Stomach smooth muscle (tissue), 2 donors: ENCODE data around the gene POLE2.
"Not testable (repeated sequence)": the region's sequence is repeated elsewhere in the genome, so short reads cannot be mapped to it uniquely, and the experiment has no call there.

Experiments
- H3K27ac ChIP-seq: one replicate; pipeline ENCODE4 v1.7.0; 2013; ENCODE audit warnings: mild to moderate bottlenecking, low read length, inconsistent platforms
- H3K27me3 ChIP-seq, 2 donors: one replicate each; pipeline ENCODE4 v1.7.0; 2013; ENCODE audit warnings: low read length in 2 of 2; ENCODE audit not compliant: insufficient read depth in 2 of 2, control insufficient read depth in 1 of 2
- H3K36me3 ChIP-seq, 2 donors: one replicate each; pipeline ENCODE4 v1.7.0; 2013; ENCODE audit warnings: low read length in 2 of 2; ENCODE audit not compliant: control insufficient read depth in 2 of 2, insufficient read depth in 2 of 2
- H3K4me1 ChIP-seq: one replicate; pipeline ENCODE4 v1.7.0; 2013; ENCODE audit warnings: low read length; ENCODE audit not compliant: control insufficient read depth, insufficient read depth
- H3K4me3 ChIP-seq, 2 donors: one replicate each; pipeline ENCODE4 v1.7.0; 2013; ENCODE audit warnings: low read length in 2 of 2
- H3K9ac ChIP-seq, 2 donors: one replicate each; pipeline ENCODE4 v1.7.0; 2013; ENCODE audit warnings: low read length in 2 of 2, mild to moderate bottlenecking in 1 of 2
- H3K9me3 ChIP-seq, 2 donors: one replicate each; pipeline ENCODE4 v1.7.0; 2013; ENCODE audit warnings: low read length in 2 of 2; ENCODE audit not compliant: control insufficient read depth in 2 of 2
- donor health status: healthy.
- donor health status: Pancreatic carcinoma.

Gene POLE2, protein sequence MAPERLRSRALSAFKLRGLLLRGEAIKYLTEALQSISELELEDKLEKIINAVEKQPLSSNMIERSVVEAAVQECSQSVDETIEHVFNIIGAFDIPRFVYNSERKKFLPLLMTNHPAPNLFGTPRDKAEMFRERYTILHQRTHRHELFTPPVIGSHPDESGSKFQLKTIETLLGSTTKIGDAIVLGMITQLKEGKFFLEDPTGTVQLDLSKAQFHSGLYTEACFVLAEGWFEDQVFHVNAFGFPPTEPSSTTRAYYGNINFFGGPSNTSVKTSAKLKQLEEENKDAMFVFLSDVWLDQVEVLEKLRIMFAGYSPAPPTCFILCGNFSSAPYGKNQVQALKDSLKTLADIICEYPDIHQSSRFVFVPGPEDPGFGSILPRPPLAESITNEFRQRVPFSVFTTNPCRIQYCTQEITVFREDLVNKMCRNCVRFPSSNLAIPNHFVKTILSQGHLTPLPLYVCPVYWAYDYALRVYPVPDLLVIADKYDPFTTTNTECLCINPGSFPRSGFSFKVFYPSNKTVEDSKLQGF

DNA sequence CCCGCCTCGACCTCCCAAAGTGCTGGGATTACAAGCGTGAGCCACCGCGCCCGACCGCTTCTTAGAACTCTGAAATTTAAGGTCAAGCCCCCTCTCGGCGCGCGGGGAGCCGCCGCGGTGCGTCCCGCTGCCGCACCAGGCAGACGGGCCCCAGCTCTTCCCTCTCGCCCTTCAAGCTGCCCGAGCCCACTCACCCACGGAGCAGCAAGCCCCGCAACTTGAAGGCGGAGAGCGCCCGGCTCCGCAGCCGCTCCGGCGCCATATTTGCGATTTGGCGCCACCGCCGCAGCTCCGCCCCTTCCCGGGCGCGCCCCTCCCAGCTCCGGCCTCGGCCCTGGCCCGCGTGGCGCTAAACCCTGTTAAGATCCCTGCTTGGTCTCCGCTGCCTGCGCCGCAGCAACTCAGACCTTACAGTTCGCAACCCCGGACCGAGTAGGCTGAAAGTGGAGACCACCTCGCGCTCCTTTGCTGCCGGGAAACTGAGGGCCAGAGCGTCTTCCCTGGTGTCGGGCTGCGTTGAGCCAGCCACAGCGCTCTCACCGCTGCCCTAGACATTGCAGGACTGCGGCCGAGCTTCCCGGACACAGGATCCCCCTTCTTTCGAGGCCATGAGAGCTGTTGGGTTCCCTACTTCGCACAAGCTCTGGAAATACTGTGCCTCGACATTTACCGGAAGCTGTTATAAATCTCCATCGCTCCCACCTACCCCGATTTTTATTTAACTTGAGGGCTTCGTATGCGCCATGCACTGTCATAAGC, at the start of gene POLE2:
POLE2 (minus strand) TSS at position 273 of the 759 bp plus-strand sequence; CDS start at position 262, 11 bp downstream.
- peak within 1 kb of the TSS; percentile 70 for H3K27ac ChIP-seq
- H3K4me1 ChIP-seq, result peaks cover 7% of the 10 kb centered on the region
- H3K27me3 ChIP-seq, result no peaks in the 10 kb centered on the region
- peak within 1 kb of the TSS; percentile 65 to 75 for H3K9ac ChIP-seq
- H3K36me3 ChIP-seq, result no peaks in the 10 kb centered on the region
- H3K4me3 ChIP-seq, result peak within 1 kb of the TSS; percentile 54 to 82
- H3K9me3 ChIP-seq, result no peaks in the 10 kb centered on the region

GRCh38 chr14:49735669-49736068, 47.7 kb upstream of the POLE2 start:
- not testable (repeated sequence) for H3K27me3 ChIP-seq, H3K9me3 ChIP-seq, H3K27ac ChIP-seq, H3K4me3 ChIP-seq, H3K4me1 ChIP-seq, H3K9ac ChIP-seq
- H3K36me3 ChIP-seq, result peaks cover 7 to 11% of the 10 kb centered on the region in 2 donors

GRCh38 chr14:49733836-49734235, 45.8 kb upstream of the POLE2 start:
- Histone ChIP-seq H3K4me3 (no peak overlapping the region), H3K4me1 (no peaks in the 10 kb centered on the region), H3K27ac (no peak overlapping the region), H3K9me3 (no peaks in the 10 kb centered on the region), H3K27me3 (no peaks in the 10 kb centered on the region), H3K9ac (no peak overlapping the region), H3K36me3 (peaks cover 7 to 11% of the 10 kb centered on the region in 2 donors)

GRCh38 chr14:49732896-49733295, 44.9 kb upstream of the POLE2 start:
- Histone ChIP-seq H3K27ac (no peak overlapping the region), H3K27me3 (no peaks in the 10 kb centered on the region), H3K36me3 (peaks cover 8 to 10% of the 10 kb centered on the region in 2 donors), H3K9ac (no peak overlapping the region), H3K4me1 (no peaks in the 10 kb centered on the region), H3K4me3 (no peak overlapping the region), H3K9me3 (no peaks in the 10 kb centered on the region)

DNA sequence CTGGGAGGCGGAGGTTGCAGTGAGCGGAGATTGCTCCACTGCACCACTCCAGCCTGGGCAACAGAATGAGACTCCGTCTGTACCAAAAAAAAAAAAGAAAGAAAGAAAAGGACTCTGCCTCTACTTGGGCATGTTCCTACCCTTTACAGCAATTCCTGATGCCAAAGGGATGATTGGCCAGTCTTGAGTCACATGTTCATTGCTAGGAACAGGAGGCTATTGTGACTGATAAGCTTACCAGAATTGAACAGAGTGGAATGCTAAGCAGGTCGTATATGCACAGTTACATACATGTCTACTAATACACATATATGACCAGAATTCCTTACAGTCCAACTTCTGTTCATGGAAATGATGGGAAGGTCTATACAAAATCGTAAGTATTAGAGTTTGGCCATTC, 39.2 kb upstream of the POLE2 start:
- H3K4me1 ChIP-seq, result no peaks in the 10 kb centered on the region
- no peak overlapping the region for H3K27ac ChIP-seq
- H3K9me3 ChIP-seq, result no peaks in the 10 kb centered on the region
- no peak overlapping the region for H3K9ac ChIP-seq
- H3K4me3 ChIP-seq, result no peak overlapping the region
- H3K36me3 ChIP-seq, result peaks cover 12 to 25% of the 10 kb centered on the region in 2 donors
- H3K27me3 ChIP-seq, result no peaks in the 10 kb centered on the region

DNA sequence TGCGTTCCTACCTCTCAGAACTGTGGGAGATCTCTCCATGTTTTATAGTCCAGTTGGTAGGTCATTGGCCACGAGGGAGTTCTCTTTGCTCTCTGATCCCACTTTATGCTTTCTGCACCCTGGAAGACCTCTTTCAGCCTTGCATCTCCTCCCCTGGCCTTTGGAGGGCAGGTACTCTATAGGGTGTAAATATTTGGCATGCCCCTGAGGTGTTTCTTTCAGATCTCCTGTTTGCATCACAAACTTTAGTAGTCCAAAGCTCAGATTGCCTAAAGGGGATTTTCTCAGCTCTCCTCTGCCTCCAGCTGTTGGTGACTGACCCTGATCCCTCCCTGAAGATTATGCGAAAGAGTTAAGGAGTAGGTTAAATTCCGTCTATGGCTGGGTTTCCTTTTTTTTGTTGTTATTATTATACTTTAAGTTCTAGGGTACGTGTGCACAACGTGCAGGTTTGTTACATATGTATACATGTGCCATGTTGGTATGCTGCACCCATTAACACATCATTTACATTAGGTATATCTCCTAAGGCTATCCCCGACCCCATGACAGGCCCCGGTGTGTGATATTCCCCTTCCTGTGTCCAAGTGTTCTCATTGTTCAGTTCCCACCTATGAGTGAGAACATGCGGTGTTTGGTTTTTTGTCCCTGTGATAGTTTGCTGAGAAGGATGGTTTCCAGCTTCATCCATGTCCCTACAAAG, 33.9 kb upstream of the POLE2 start:
- peaks cover 9 to 29% of the 10 kb centered on the region in 2 donors for H3K36me3 ChIP-seq
- H3K9me3 ChIP-seq, H3K4me1 ChIP-seq, H3K4me3 ChIP-seq, H3K27me3 ChIP-seq, H3K9ac ChIP-seq, H3K27ac ChIP-seq: not testable (repeated sequence)

DNA sequence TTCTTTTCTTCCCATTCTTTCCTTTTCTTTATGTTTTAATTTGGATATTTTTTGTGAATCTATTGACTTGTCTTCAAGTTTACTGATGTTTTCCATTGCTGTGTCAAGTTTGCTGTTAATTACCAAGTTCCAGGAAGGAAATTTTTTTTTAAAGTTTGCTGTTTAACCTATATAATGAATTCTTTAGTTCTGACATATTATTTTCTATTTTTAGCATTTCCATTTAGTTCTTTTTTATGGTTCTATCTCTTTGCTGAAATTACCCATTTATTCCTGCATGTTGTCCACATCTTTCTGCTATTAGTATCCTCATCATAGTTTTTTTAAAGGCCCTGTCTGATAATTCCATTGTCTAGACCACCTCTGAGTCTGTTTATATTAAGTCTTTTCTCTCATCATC, 32.7 kb upstream of the POLE2 start:
- Histone ChIP-seq H3K9ac (no peak overlapping the region), H3K4me3 (no peak overlapping the region), H3K36me3 (peaks cover 0 to 19% of the 10 kb centered on the region in 2 donors), H3K9me3 (no peaks in the 10 kb centered on the region), H3K27ac (no peak overlapping the region), H3K27me3 (no peaks in the 10 kb centered on the region), H3K4me1 (no peaks in the 10 kb centered on the region)

- not testable (repeated sequence) for H3K4me1 ChIP-seq, H3K27me3 ChIP-seq, H3K36me3 ChIP-seq, H3K9me3 ChIP-seq, H3K4me3 ChIP-seq, H3K9ac ChIP-seq, H3K27ac ChIP-seq
Observed at GRCh38 chr14:49710993-49711392, 23.0 kb upstream of the POLE2 start.

DNA sequence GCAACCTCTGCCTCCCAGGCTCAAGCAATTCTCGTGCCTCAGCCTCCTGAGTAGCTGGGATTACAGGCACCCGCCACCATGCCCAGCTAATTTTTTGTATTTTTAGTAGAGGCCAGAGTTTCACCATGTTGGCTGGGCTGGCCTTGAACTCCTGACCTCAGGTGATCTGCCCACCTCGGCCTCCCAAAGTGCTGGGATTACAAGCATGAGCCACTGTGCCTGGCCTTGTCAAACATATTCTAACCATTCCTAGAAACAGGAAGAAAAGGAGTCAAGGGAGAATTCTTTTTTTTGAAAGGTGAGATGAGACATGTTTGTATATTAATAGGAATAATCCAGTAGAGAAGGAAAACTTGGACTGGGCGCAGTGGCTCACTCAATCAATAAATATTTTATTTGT, 16.5 kb upstream of the POLE2 start:
- H3K27me3 ChIP-seq, H3K4me1 ChIP-seq, H3K9me3 ChIP-seq, H3K27ac ChIP-seq, H3K9ac ChIP-seq, H3K36me3 ChIP-seq, H3K4me3 ChIP-seq: not testable (repeated sequence)

- no peaks in the 10 kb centered on the region for H3K27me3 ChIP-seq
- H3K27ac ChIP-seq, result no peak overlapping the region
- no peak overlapping the region for H3K9ac ChIP-seq
- no peak overlapping the region for H3K4me3 ChIP-seq
- no peaks in the 10 kb centered on the region for H3K4me1 ChIP-seq
- no peaks in the 10 kb centered on the region for H3K9me3 ChIP-seq
- H3K36me3 ChIP-seq, result peaks cover 3 to 5% of the 10 kb centered on the region in 2 donors
Observed at GRCh38 chr14:49703965-49704364, 16.0 kb upstream of the POLE2 start.
